ENCODE results near the gene GIMAP8.

The GIMAP8 gene

GRCh38 chr7:150450491-150451001, at the start of gene GIMAP8:
Gene GIMAP8, plus strand, starts transcription at chr7:150450630. Its CDS starts 16,069 bp downstream, at chr7:150466699.
- no peak for DNase-seq

DNA sequence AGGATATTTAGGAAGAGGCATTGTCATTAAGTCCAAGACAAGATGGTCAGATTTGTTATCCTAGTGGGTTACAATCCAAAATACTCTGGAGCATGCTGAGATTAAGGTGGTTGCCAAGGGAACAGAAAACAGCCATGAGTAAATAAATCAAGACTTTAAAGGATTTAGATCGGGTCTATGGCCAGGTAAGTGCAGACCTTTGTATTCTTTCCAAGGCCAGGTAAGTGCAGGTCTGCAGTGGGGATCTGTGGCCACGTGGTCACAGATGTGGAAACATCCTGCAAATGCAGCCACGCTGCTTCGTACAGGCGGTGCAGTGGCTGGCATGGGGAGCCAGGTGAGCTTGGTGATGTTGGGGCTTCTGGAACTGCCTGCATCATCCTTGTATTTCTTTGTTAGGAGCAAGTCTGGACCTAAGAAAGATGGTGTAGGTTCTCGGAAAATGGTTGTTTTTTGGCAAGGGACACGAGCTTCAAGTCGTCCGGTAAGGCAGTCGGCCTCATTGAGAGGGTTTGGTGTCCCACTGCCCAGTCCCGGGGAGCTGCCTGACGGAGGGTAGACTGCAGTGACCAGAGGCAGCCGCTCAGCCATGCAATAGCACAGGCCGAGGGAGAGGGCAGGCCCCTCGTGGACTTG, 49.5 kb upstream of the GIMAP8 start:
- DNase-seq: no peak

DNA sequence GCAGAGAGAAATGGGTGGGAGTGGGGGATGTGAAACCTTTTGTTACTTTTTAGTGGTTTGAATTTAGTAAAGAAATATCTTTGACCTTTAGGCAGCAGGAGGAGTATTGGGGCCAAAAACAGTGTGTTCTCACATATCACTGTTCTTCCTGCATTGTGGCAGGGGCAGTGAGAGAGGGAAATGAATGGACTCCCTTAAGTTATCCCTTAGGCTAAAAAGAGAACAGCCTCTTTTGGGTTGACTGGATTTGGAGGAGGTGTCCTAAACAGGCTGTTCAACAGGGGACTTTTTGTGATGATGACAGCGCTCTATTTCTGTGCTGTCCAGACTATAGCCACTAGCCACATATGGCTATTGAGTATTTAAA, 49.0 kb upstream of the GIMAP8 start:
- no peak for DNase-seq

DNA sequence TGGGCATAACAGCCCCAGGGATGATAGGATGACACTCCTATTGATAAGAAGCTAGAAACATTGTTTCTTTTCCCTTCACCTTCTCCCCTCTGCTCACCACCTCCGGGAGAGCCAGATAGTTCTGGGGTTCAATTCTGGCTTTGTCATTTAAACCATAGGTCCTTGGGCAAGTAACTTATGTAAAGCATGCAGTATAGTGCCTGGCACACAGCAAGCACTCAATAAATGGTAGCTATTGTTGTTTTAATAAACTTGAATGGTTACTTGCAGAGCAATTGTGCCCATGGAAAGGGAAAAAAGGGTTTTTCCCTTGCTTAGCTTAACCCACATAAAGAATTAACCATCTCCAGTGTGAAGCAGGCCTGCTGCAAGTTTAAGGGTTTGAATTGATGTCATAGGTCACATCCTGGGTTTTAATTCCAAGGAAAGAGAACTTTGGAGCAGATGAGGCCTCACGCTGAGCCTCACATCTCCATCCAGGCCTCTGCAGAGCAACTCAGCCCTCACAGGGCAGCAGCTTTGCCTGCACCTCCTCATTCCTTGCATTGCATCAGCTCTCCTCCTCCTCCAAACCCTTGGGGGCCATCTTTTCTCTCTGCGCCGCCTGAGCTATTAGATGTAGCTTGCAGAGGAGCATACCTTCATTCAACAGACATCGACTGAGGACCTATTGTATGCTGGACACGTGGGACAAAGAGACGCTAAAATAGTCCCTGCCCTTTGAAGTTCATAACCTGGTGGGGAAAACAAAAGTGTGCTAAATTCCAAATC, 48.4 kb upstream of the GIMAP8 start:
- no peak for DNase-seq

GRCh38 chr7:150402671-150403321, 47.6 kb upstream of the GIMAP8 start:
- no peak for DNase-seq

GRCh38 chr7:150403376-150404171, 46.9 kb upstream of the GIMAP8 start:
- no peak for DNase-seq

DNA sequence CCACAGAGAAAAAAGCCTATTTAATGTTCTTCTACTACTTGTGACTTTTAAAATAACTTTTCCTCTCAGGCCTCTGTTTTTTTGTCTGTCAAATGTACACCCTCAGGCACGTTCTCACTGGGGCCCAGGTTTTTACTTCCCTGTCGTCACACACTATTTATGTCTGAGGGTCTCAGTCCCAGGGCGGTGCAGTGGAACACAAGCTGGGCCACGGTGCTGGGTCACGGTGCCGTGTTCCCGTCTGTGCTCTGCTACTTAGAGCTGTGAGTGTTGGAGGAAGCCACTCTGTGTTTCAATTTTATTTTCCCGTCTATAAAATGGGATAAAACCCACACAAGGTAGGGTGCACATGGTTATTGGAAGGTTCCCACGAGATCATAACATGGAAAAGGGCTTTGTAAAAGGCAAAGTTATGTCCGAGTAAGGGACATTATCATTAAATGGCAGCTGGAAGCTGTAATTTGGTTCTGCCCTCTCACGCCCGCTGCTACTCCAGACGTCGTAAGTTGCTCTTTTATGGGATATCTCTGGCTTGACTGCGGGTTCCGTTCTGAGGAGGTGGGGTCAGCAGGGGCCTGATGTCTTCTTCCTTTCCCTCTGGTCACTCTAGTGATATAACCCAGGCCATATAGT, 46.1 kb upstream of the GIMAP8 start:
- no peak for DNase-seq

- DNase-seq: peak; percentile 78
These were observed 45.4 kb upstream of the GIMAP8 start for GRCh38 chr7:150404805-150405583.

GRCh38 chr7:150405584-150406311, 44.7 kb upstream of the GIMAP8 start:
- no peak for DNase-seq

GRCh38 chr7:150406312-150406566, 44.2 kb upstream of the GIMAP8 start:
- no peak for DNase-seq

- DNase-seq: no peak
These were observed 43.6 kb upstream of the GIMAP8 start for GRCh38 chr7:150406567-150407421.

DNA sequence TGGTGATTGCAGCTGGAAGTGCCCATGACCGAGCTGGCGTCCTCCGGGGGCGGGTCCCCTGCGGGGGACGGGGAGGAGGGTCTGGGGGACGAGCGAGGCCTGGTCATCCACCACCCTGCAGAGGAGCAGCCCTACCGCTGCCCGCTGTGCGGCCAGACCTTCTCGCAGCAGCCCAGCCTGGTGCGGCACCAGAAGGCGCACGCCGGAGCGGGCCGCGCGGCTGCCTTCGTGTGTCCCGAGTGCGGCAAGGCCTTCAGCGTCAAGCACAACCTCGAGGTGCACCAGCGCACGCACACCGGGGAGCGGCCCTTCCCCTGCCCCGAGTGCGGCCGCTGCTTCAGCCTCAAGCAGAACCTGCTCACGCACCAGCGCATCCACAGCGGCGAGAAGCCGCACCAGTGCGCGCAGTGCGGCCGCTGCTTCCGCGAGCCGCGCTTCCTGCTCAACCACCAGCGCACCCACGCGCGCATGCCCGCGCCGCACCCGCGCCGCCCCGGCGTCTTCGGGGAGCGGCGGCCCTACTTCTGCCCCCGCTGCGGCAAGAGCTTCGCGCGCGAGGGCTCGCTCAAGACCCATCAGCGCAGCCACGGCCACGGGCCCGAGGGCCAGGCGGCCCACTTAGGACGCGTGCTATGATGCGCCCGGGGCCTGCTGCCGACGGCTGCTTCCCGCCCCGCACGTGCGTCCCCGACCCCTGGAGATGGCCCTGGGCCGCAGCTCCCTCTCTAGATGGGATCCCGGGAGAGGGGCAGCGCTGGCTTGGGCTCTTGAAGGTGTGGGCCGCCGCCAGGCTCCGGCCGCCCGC, 42.6 kb upstream of the GIMAP8 start:
- no peak for DNase-seq

DNA sequence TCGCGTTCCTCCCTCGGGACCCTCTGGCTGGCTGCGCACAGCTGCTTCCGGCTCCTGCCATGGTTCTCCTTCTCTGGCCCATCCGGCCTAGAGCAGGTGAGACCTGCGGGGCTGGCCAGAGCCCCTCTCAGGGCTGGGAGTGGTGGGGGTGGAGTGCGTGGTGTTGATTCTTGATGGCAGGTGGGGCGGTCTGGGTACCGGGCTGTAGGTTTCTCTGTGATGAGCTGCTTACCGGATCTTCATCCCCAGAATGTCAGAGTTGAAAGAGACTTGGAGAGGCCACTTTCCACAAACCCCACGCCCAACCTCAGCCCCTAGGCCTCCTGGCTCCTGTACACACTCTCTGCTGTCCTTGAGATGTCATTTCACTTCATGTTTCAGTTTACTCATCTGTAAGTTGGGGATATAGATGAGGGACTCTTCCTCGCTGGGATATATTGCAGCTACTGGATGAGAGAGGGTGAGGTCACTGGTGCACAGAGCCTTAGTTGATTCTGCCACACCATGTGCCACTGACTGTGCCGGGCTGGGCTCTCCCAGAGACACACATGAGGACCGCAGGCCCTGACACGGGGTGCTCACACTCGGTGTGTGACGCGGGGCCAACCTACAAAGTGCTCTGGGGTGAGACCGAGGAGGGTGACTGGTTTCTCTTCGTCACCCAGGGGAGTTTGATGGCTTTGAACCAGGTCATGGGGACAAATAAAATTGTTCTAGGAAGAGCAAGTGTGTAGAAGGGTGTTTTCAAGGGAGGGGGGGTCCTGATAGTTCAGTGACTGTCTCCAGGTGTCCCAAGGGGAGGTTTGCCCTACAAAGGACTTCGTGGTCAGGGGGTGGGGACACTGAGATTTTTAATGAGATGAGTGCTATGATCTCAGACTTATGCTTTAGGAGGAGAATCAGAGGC, 41.8 kb upstream of the GIMAP8 start:
- no peak for DNase-seq

DNA sequence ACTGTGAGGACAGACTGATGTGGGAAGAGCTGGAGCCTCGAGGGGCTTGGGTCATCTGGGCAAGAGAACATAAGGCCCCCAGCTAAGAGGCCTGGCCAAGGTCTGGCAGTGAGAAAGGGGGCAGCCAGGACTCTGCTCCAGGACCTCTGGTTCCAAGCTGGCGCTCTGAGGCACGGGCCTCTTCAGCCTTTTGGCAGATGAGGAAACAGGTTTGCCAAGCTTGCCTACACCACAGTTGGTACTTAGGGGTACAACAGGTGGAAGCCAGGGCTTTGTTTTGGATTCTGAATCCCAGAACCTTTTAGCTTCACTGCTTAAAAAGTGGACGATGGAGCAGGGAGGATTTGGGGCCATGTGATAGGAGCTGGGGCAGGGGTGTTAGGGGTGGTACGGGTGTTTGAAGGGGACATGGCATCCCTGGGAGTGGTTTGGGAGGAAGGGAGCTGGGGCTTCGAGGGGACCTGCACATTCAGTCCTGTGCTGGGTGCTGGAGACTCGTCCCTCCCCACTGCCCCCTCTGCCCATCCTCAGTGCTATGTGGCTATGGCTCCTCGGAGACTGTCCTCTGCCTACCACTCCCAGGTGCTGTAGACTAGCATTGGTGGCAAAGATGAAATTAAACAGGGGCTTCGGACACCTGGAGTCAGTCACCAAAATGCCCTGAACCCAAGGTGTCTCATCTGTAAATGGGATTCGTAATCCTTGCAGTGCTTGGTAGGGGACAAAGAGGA, 41.0 kb upstream of the GIMAP8 start:
- DNase-seq: no peak

DNA sequence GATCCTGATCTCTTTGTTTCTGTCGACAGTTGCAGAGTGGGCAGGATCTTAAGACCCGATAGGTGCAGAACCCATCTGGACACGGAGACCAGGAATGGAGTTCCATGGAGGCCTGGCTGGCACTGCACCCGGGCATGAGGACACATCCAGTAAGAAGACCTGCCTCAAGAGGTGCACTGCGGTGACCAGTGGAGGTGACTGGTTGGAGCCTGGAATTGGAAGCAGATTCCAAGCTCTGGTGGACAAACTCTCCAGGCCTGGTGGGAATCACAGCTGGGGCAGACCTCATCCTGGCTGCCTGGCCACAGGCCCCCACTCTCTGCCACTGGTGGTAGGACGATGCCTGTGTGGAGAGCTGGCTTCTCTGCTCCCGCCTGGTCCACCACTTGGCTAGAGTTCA, 40.3 kb upstream of the GIMAP8 start:
- DNase-seq: no peak

DNA sequence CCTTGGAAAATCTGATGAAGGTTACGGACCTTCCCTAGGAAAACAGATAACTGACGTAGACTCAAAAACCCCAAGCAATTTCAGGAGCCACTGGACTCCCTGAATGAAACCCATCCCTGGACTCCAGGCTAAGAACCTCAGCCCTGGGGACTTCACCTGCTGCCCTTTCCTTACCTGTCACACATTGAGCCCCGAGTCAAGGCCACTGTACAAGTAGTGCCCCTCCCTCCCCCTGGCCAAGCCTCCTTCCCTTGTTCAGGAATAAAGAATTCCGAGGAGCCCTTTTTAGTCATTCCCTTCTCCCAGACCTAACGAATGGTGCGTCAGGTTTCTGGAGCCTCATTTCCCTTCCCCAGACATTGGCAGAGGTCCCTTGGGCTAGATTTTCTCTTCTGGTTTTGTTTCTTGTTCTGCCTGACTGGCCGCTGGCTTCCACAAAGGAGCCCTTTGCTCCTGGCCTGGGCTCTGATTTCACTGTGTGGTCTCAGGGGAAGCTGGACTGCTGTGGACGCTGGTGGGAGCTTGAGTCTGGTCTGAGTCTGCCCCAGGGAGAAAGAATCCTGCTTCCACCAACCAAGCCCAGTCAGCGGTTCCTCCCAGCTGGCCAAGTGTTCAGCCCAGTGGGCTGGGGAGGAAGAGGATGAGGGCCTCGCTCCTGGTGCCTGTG, 39.6 kb upstream of the GIMAP8 start:
- DNase-seq: no peak

DNA sequence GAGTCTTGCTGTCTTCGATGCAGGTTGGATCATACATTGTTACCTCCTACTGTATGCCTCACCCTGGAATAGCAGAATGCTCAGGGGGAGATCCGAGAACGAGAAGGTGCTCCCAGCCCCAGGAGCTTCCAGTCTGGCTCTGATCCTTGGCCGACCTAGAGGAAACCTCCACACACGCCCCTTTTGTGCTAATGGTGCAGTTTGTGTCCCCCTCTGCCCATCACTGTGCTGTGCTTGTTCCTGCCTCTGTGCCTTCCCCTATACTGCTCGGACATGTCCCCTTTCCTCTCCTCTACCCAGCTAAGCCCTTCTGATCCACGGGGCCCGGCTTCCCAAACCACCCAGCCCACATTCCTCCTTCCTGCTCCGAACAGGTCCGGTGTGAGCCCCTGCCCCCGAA, 38.8 kb upstream of the GIMAP8 start:
- no peak for DNase-seq
